Stimulated activated CD4-positive, alpha-beta T cell treated with anti-CD3 and anti-CD28 coated beads, Interleukin-12 subunit alpha, Interleukin-12 subunit beta, amount 100 ng/mL, for 48 hours (primary cell): Measurements from ENCODE around the gene TEKTIP1.
"Not testable (repeated sequence)": the region's sequence is repeated elsewhere in the genome, so short reads cannot be mapped to it uniquely, and the experiment has no call there.

Experiments
- DNase-seq, 3 donors: peaks; one replicate each; pipeline ENCODE4 v3.0.0-alpha.2; 2020; ENCODE audit warnings: low read depth in 2 of 3, low spot score in 1 of 3

The TEKTIP1 gene

DNA sequence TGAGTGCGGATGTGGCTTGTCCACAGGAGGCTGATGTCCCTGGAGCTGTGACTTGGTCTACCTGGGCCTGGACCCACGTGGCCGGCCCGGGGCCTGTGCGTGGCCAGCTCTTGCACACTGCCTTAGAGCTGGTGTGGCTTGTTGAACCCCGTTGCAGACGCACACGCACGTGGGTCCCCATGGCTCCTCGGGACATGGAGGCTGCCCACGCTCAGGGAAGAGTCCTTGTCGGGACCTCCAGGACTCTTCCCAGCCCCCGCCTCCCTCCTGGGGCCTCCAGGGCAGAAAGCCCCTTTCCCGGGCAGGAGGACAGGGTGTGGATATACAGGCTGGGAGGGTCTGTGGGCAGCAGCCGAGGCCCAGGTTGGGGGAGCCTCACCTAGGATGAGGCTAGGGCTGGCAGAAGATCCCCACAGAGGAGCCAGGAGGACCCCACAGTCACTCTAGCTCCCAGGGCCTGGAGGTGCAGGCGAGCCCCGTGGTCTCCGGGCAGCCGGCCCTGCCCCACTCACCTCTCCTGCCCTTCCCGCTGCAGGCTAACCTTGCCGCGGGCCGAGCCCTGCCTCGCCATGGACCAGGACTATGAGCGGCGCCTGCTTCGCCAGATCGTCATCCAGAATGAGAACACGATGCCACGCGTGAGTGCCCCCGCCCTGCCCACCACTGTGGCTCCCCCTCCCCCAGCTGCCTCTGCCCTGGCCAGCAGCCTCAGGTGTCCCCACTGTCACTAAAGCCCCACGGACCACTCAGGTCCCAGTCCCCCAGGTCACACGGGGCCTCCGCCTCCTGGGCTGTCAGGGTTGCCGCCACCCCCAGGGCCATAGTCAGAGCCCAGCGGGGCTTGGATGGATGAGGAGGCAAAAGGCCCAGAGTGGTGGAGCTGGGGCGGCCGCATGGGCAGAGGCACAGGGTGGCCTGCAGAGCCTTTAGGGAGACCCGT is 16.3 kb upstream of the TEKTIP1 start:
- no peak for DNase-seq

- DNase-seq, result no peak
Measured at GRCh38 chr19:3523361-3524077, 15.5 kb upstream of the TEKTIP1 start.

GRCh38 chr19:3524078-3524842 is 14.7 kb upstream of the TEKTIP1 start:
- DNase-seq, result no peak

DNA sequence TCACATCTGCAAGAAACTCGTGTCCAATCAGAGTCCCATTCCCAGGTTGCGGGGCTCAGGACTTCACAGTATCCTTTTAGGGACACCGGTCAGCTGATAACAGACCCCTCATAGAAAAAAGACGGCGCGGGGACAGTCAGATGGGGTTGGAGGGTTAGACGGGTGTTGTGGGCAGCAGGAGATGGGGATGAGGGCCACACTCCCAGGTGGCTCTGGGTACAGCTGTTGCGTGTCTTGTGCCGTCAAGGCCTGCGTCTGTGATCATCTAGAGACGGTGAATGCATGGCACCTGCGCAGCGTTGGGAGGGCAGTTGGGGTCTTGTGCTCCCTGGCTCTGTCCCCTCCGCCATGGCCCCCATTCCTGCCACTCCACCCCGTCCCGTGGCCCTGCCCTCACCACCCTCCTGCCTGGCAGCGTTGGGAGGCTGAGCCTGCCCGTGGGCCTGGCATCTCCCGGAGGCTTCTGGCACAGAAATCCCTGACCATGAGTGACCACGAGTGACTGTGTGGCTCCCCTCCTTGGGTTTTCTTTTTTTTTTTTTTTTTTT is 14.0 kb upstream of the TEKTIP1 start:
- DNase-seq, result no peak

- DNase-seq, result no peak
Measured at GRCh38 chr19:3526507-3527237, 12.3 kb upstream of the TEKTIP1 start.

DNA sequence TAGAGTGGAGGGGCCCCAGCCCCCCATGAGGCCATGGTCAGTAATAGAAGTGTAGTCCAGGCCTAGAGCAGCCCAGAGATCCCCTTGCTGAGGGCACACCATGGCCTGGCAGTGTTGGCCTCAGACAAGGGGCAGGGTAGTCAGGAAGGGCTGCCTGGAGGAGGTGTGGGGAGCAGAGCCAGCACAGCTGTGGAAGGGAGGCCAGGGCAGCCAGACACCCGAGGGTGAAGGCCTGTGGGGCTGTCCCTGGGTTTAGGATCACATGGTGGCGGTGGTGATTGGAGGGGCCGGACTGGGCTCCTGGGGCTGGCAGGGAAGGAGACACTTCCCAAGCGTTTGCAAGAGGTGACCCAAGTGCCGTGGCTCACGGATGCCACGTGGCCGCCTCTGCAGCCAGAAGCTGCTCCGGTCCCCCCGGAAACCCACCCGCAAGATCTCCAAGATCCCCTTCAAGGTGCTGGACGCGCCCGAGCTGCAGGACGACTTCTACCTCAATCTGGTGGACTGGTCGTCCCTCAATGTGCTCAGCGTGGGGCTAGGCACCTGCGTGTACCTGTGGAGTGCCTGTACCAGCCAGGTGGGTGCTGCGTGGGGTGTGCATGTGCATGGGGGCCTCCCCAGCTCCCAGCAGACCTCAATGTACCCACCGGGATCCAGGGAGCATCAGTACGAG is 11.6 kb upstream of the TEKTIP1 start:
- no peak for DNase-seq

DNA sequence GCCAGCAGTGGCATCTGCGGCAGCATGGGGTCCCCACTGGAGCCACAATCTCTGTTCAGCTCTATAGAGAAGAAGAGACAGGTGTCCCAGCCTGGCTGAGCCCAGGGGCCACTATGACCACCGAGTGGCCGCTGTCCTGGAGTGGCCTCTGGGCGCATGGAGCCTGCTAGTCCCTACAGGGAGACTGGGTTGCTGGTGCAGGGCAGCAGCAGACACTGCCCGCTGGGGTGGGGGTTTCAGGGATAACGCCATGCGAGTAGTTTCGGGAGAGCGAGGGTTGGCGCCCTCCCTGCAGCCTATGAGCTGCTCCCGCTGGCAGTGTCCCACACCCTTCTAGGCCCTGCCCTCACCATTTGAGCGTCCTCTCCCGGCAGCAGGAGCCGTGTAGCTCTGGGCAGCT is 10.9 kb upstream of the TEKTIP1 start:
- DNase-seq, result no peak

DNA sequence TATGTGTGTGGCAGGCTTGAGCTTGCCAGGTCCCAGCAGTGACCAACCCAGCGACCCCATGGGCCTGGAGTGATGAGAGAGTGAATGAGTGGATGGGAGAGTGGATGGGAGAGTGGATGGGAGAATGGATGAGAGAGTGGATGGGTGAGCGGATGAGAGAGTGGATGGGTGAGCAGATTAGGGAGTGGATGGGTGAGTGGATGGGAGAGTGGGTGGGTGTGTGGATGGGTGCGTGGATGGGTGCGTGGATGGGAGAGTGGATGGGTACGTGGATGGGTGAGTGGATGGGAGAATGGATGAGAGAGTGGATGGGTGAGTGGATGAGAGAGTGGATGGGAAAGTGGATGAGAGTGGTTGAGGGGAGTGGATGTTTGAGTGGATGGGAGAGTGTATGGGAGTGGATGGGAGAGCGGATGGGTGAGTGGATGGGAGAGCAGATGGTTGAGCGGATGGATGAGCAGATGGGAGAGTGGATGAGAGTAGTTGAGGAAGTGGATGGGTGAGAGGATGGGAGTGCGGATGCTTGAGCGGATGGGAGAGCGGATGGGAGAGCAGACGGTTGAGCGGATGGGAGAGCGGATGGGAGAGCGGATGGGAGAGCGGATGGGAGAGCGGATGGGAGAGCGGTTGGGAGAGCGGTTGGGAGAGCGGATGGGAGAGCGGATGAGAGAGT is 10.3 kb upstream of the TEKTIP1 start:
- no peak for DNase-seq

- DNase-seq, result not testable (repeated sequence)
Measured at GRCh38 chr19:3529299-3529698, 9.7 kb upstream of the TEKTIP1 start.

DNA sequence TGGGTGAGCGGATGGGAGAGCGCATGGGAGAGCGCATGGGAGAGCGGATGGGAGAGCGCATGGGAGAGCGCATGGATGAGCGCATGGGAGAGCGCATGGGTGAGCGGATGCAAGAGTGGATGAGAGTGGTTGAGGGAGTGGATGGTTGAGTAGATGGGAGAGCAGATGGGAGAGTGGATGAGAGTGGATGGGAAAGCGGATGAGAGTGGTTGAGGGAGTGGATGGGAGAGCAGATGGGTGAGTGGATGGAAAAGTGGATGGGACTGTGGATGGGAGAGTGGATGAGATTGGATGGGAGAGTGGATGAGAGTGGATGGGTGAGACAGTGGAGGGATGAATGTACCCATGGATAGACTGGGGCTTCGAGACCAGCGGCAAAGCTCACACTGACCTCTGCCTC is 8.6 kb upstream of the TEKTIP1 start:
- DNase-seq, result no peak

DNA sequence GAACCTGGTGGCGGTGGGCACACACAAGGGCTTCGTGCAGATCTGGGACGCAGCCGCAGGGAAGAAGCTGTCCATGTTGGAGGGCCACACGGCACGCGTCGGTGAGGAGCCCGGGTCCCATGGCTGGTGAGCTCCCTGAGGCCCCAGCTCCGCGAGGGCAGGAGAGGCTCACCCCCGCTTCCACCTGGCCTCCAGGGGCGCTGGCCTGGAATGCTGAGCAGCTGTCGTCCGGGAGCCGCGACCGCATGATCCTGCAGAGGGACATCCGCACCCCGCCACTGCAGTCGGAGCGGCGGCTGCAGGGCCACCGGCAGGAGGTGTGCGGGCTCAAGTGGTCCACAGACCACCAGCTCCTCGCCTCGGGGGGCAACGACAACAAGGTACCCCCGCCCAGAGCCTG is 7.3 kb upstream of the TEKTIP1 start:
- DNase-seq, result no peak

GRCh38 chr19:3532154-3532786 is 6.7 kb upstream of the TEKTIP1 start:
- DNase-seq, result no peak

- DNase-seq, result no peak
Measured at GRCh38 chr19:3533033-3533432, 5.9 kb upstream of the TEKTIP1 start.

DNA sequence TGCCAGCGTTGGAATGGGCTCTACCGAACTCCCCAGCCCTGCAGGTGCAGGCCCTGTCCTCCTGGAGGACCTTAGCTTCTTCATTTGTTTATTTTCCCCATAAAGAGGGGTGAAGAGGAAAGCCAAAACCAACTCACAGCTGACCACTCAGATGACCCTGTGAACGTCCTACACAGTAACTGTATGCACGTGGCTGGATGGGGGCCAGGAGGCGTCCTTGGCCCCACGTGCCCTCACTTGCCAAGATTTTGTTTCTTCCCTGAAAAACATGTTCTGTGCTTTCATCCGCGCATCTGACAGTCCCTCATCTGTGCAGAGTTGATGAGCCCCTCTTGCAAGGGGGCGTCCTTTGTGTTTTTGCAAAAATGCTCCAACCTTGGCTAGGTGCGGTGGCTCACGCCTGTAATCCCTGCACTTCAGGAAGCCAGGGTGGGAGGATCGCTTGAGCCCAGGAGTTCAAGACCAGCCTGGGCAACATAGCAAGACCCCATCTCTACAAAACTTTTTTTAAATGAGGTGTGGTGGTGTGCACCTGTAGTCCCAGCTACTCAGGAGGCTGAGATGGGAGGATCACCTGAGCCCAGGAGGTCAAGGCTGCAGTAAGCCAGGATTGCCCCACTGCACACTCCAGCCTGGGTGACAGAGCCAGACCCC is 5.3 kb upstream of the TEKTIP1 start:
- no peak for DNase-seq

DNA sequence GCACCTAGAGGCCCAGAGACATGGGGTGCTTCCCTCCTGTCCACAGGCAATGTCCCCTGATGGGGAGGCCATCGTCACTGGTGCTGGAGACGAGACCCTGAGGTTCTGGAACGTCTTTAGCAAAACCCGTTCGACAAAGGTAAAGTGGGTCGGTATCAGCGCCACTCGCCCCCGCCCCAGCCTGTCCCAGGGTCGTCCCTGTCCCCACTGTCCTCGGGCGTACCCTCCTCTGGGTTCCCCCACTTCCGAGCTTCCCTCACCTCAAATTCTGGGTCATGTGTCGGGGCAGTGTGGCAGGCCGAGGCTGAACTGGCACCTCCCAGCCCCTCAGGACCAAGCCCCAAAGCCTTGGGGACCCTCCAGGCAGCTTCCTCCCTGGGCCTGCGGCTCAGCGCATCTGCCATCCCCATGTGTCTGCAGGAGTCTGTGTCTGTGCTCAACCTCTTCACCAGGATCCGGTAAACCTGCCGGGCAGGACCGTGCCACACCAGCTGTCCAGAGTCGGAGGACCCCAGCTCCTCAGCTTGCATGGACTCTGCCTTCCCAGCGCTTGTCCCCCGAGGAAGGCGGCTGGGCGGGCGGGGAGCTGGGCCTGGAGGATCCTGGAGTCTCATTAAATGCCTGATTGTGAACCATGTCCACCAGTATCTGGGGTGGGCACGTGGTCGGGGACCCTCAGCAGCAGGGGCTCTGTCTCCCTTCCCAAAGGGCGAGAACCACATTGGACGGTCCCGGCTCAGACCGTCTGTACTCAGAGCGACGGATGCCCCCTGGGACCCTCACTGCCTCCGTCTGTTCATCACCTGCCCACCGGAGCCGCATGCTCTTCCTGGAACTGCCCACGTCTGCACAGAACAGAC is 4.4 kb upstream of the TEKTIP1 start:
- no peak for DNase-seq

DNA sequence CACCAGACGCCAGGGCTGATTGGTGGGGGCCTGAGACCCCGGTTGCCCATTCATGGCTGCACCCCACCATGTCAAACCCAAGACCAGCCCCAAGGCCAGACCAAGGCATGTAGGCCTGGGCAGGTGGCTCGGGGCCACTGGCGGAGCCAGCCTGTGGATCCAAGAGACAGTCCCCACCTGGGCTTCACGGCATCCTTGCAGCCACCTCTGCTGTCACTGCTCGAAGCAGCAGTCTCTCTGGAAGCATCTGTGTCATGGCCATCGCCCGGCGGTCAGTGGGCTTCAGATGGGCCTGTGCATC is 3.8 kb upstream of the TEKTIP1 start:
- DNase-seq, result no peak

- no peak for DNase-seq
Measured at GRCh38 chr19:3535563-3535965, 3.4 kb upstream of the TEKTIP1 start.

DNA sequence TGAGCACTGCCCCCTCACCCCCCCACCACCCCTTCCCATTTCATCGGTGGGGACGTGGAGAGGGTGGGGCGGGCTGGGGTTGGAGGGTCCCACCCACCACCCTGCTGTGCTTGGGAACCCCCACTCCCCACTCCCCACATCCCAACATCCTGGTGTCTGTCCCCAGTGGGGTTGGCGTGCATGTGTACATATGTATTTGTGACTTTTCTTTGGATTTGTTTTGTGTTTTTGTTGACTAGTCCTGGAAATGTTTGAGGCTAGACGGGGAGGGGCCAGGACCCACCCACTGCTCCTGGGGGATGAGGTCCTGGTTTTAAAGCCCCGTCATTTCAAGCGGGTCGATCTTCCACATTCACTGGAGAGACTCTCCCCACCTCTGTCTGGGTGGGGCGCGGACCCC is 3.0 kb upstream of the TEKTIP1 start:
- no peak for DNase-seq
